A549 (cell line): ENCODE results near the gene DOCK10. TPM values are rescaled to one million over a fixed set of nuclear protein-coding genes. Genes with fewer than 3 reads are reported as not detected.

ENCODE experiments used
- ATAC-seq, 2 experiments: fragments of 200-7000 bp in 1 of 2; fragments of >200 bp in 1 of 2; cut with Nextera tagmentation in 1 of 2; cut with Tn5 transposase in 1 of 2; 3 replicates each; pipeline versions ENCODE4 v1.8.0 to v1.9.1; 2018 to 2020; ENCODE audit warnings: mild to moderate bottlenecking in 1 of 2, moderate library complexity in 1 of 2
- CTCF ChIA-PET: fragments of 300-600 bp; sonication (Branson Sonifier 250); formaldehyde crosslinking; extraction: SDS; loops from one replicate; lab custom pipeline; 2021; ENCODE audit warnings: antibody characterized with exemption, inconsistent platforms; lab: Yijun Ruan, JAX
- POLR2A ChIA-PET: fragments of 350-600 bp; formaldehyde crosslinking; extraction: SDS; loops from one replicate; lab custom pipeline; 2021; ENCODE audit warnings: antibody characterized with exemption, inconsistent platforms; lab: Yijun Ruan, JAX
- DNase-seq, 2 experiments: peaks; one replicate each; pipeline versions ENCODE4 v3.0.0 to v3.0.0-alpha.2; 2011 to 2016; ENCODE audit warnings: low read depth in 1 of 2, low spot score in 1 of 2
- FAIRE-seq: peaks from 2 replicates; lab custom pipeline; 2011; peaks lifted over from hg19 to GRCh38; lab: Jason Lieb, UNC
- H3K27ac ChIP-seq, 2 experiments: fragments of >200 bp; sonication (Bioruptor Twin); formaldehyde crosslinking; 3 replicates each; pipeline ENCODE4 v1.5.1; 2016 to 2017
- H3K4me1 ChIP-seq: fragments of >200 bp; sonication (Bioruptor Twin); formaldehyde crosslinking; 3 replicates; pipeline ENCODE4 v1.6.1; 2016
- H3K4me2 ChIP-seq: fragments of >200 bp; sonication (Bioruptor Twin); formaldehyde crosslinking; 3 replicates; pipeline ENCODE4 v1.6.1; 2016
- H3K4me3 ChIP-seq: fragments of >200 bp; sonication (Bioruptor Twin); formaldehyde crosslinking; 3 replicates; pipeline ENCODE4 v1.5.1; 2016
- H3K9me3 ChIP-seq: fragments of >200 bp; sonication (Bioruptor Twin); formaldehyde crosslinking; 3 replicates; pipeline ENCODE4 v1.6.1; 2016
- CHD4 ChIP-seq: fragments of 200-600 bp; sonication (generic); IDR thresholded peaks from 2 replicates; pipeline ENCODE4 v1.6.1; 2016; ENCODE audit warnings: antibody characterized with exemption, mild to moderate bottlenecking, borderline replicate concordance
- EHF ChIP-seq: fragments of 250-450 bp; sonication (Bioruptor Pico); IDR thresholded peaks from 2 replicates; pipeline ENCODE4 v1.5.0; 2020; ENCODE audit warnings: mild to moderate bottlenecking
- EP300 ChIP-seq, 2 experiments: fragments of >200 bp; sonication (Bioruptor Twin); formaldehyde crosslinking; IDR thresholded peaks; 2 replicates in 1 of 2; 3 replicates in 1 of 2; pipeline ENCODE4 v1.6.1; 2016 to 2017
- ESRRA ChIP-seq: fragments of 150-350 bp; IDR thresholded peaks from 2 replicates; pipeline ENCODE4 v1.6.1; 2014; ENCODE audit warnings: mild to moderate bottlenecking, low read length, borderline replicate concordance
- FOSL2 ChIP-seq, 2 experiments: fragments of 450-650 bp in 1 of 2; fragments of >200 bp in 1 of 2; sonication (Bioruptor Twin) in 1 of 2; formaldehyde crosslinking; IDR thresholded peaks; 2 replicates each; pipeline versions ENCODE4 v1.5.0 to v1.6.1; 2016 to 2020; ENCODE audit warnings: mild to moderate bottlenecking in 1 of 2, moderate library complexity in 1 of 2
- FOXS1 ChIP-seq: fragments of 250-450 bp; sonication (Bioruptor Pico); IDR thresholded peaks from 2 replicates; pipeline ENCODE4 v1.5.0; 2020; ENCODE audit warnings: mild to moderate bottlenecking, moderate library complexity
- HDAC2 ChIP-seq: fragments of 200-600 bp; sonication (generic); IDR thresholded peaks from 2 replicates; pipeline ENCODE4 v1.6.1; 2016
- HOXB5 ChIP-seq: fragments of 250-450 bp; sonication (Bioruptor Pico); IDR thresholded peaks from 2 replicates; pipeline ENCODE4 v1.5.0; 2020; ENCODE audit warnings: mild to moderate bottlenecking, moderate library complexity
- KDM1A ChIP-seq: fragments of 200-600 bp; sonication (generic); IDR thresholded peaks from 2 replicates; pipeline ENCODE4 v1.6.1; 2016; ENCODE audit warnings: low read depth, mild to moderate bottlenecking
- KDM5A ChIP-seq: fragments of 200-600 bp; sonication (generic); IDR thresholded peaks from 2 replicates; pipeline ENCODE4 v1.6.1; 2016; ENCODE audit warnings: antibody characterized with exemption, mild to moderate bottlenecking
- MYC ChIP-seq: IDR thresholded peaks from 2 replicates; pipeline ENCODE4 v1.6.1; 2012; ENCODE audit warnings: mild to moderate bottlenecking, inconsistent platforms, low read length, improper control_type of control experiment, borderline replicate concordance
- NFE2L2 ChIP-seq: fragments of 150-350 bp; conservative IDR thresholded peaks from 2 replicates; pipeline ENCODE4 v1.6.1; 2014; ENCODE audit warnings: low read length
- NPAS2 ChIP-seq: fragments of 250-450 bp; sonication (Bioruptor Pico); IDR thresholded peaks from 2 replicates; pipeline ENCODE4 v1.8.0; 2022; ENCODE audit warnings: mild to moderate bottlenecking, moderate library complexity, borderline replicate concordance
- POLR2A ChIP-seq: IDR thresholded peaks from 2 replicates; pipeline ENCODE4 v1.6.1; 2012; ENCODE audit warnings: mild to moderate bottlenecking, low read length
- RAD21 ChIP-seq, 2 experiments: fragments of >200 bp in 1 of 2; sonication (Bioruptor Twin) in 1 of 2; formaldehyde crosslinking in 1 of 2; IDR thresholded peaks in 1 of 2; conservative IDR thresholded peaks in 1 of 2; 2 replicates in 1 of 2; 3 replicates in 1 of 2; pipeline ENCODE4 v1.6.1; 2012 to 2018; ENCODE audit warnings: inconsistent platforms in 1 of 2
- RCOR1 ChIP-seq: fragments of 150-350 bp; IDR thresholded peaks from 2 replicates; pipeline ENCODE4 v1.6.1; 2014; ENCODE audit warnings: antibody characterized with exemption, low read length, low read depth
- SREBF2 ChIP-seq: fragments of 450-650 bp; IDR thresholded peaks from 2 replicates; pipeline ENCODE4 v1.6.1; 2014; ENCODE audit warnings: mild to moderate bottlenecking, moderate library complexity
- TFCP2L1 ChIP-seq: fragments of 250-450 bp; sonication (Bioruptor Pico); IDR thresholded peaks from 2 replicates; pipeline ENCODE4 v1.5.0; 2021; ENCODE audit warnings: mild to moderate bottlenecking
- ZC3H11A ChIP-seq: fragments of 450-650 bp; IDR thresholded peaks from 2 replicates; pipeline ENCODE4 v1.6.1; 2014; ENCODE audit warnings: antibody characterized with exemption, mild to moderate bottlenecking
- ZFP36 ChIP-seq: fragments of 450-650 bp; IDR thresholded peaks from 2 replicates; pipeline ENCODE4 v1.6.1; 2014; ENCODE audit warnings: borderline replicate concordance; ENCODE audit not compliant: partially characterized antibody
- ZNF302 ChIP-seq: fragments of 250-450 bp; sonication (Bioruptor Pico); IDR thresholded peaks from 2 replicates; pipeline ENCODE4 v1.9.0; 2021; ENCODE audit warnings: inconsistent platforms, mild to moderate bottlenecking, moderate library complexity
- ZSCAN20 ChIP-seq: fragments of 250-450 bp; sonication (Bioruptor Pico); IDR thresholded peaks from 2 replicates; pipeline ENCODE4 v1.8.0; 2022; ENCODE audit warnings: mild to moderate bottlenecking, moderate library complexity
- WGBS: methylation state at CpG from one replicate; pipeline ENCODE4 v1.1.6; 2017; ENCODE audit errors: missing lambda C conversion rate; 5-methylcytosine and 5-hydroxymethylcytosine counted together
- polyA plus RNA-seq, 4 experiments: library from polyadenylated mRNA; depleted of rRNA in 3 of 4; stranded (reverse); fragments of >200 nt; fragmentation: RNase III in 1 of 4; extraction: RNeasy Plus Mini Kit Qiagen cat#74134 plus additional on column Dnase treatment in 1 of 4; gene quantifications; 2 replicates in 3 of 4; 3 replicates in 1 of 4; pipeline ENCODE4 v1.2.3, GENCODE V29; 2011 to 2017
- TF ChIP-seq, protein P1 (sequence below): fragments of 250-450 bp; sonication (Bioruptor Pico); IDR thresholded peaks from 2 replicates; pipeline ENCODE4 v1.5.0; 2020; ENCODE audit warnings: low read depth, mild to moderate bottlenecking, moderate library complexity
- TF ChIP-seq, protein P2 (sequence below): fragments of 450-650 bp; IDR thresholded peaks from 2 replicates; pipeline ENCODE4 v1.6.1; 2014; ENCODE audit warnings: antibody characterized with exemption
- TF ChIP-seq, protein P3 (sequence below): fragments of 250-450 bp; sonication (Bioruptor Pico); IDR thresholded peaks from 2 replicates; pipeline ENCODE4 v1.5.0; 2021; ENCODE audit warnings: mild to moderate bottlenecking, moderate library complexity, borderline replicate concordance
- TF ChIP-seq, protein P4 (sequence below): fragments of >200 bp; sonication (Bioruptor Twin); formaldehyde crosslinking; IDR thresholded peaks from 3 replicates; pipeline ENCODE4 v1.6.1; 2016
- TF ChIP-seq, protein P5 (sequence below): IDR thresholded peaks from 2 replicates; pipeline ENCODE4 v1.6.1; 2012; ENCODE audit warnings: low read depth, borderline replicate concordance

DOCK10 gene
- polyA plus RNA-seq, 2 of the 4 experiments (the other 2 are of a cell fraction) = 43.0 to 45.3 TPM

DNA sequence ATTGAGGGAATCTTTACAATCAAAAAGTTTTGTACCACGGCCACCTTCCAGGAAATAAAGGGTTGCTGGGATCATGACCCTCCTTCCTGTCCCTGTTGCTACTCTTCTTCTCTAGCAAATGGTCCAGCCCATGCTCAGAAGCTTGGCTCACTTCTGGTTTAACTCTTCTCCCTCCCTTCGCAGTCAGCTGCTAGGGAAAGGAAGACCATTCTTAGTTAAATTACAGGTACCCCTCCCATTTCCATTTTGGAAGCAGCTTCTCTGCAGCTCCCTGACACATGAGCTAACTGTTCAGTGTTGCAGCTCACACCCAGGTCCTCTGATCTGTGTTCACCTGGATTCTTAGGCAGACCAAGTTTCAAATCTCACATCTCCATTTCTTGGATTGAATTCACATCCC is 100.3 kb downstream of the DOCK10 start:
- CTCF ChIA-PET = interaction anchor here (1.3 to 1.5 kb wide), 2 partner anchors 60 to 723 kb away, joined by 3 to 6 read pairs; no protein-coding TSS in a partner anchor

DNA sequence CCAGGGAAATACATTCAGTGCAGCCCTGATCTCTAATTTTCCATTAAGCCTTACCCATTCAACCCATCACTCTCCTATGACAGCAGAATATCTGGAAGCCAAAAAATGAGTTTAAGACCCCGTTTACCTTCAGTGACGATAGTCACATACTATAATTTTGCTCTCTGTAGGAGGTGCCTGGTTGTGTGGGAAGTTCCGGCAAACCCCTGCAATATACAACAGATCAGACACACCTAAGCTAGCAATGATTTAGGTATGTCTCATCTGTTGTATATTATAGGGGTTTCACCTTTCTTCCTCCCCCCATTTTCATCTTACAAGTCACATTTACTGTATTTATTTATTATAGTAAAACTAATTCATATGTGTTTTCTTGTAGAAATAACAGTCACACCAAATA is 101.7 kb downstream of the DOCK10 start:
- no peak overlapping the region for H3K4me2 ChIP-seq
- TF ChIP-seq FOXS1 (CRISPR knock-in tag) = no peak
- no peak for TF ChIP-seq NFE2L2
- no peak for TF ChIP-seq NPAS2 (CRISPR knock-in tag)
- no peak for TF ChIP-seq RAD21 (conservative IDR thresholded peaks at IDR 0.05 in 1 of 2, IDR thresholded peaks at IDR 0.05 in 1 of 2)
- TF ChIP-seq ZC3H11A = no peak
- TF ChIP-seq, protein P1, sequence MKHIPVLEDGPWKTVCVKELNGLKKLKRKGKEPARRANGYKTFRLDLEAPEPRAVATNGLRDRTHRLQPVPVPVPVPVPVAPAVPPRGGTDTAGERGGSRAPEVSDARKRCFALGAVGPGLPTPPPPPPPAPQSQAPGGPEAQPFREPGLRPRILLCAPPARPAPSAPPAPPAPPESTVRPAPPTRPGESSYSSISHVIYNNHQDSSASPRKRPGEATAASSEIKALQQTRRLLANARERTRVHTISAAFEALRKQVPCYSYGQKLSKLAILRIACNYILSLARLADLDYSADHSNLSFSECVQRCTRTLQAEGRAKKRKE (CRISPR knock-in tag) = no peak
- no peak for TF ChIP-seq ZNF302 (CRISPR knock-in tag)
- no peak for TF ChIP-seq RCOR1
- no peak for TF ChIP-seq HOXB5 (CRISPR knock-in tag)
- TF ChIP-seq MYC = no peak
- no peak for TF ChIP-seq KDM1A
- TF ChIP-seq, protein P2, sequence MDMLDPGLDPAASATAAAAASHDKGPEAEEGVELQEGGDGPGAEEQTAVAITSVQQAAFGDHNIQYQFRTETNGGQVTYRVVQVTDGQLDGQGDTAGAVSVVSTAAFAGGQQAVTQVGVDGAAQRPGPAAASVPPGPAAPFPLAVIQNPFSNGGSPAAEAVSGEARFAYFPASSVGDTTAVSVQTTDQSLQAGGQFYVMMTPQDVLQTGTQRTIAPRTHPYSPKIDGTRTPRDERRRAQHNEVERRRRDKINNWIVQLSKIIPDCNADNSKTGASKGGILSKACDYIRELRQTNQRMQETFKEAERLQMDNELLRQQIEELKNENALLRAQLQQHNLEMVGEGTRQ = no peak
- TF ChIP-seq, protein P3, sequence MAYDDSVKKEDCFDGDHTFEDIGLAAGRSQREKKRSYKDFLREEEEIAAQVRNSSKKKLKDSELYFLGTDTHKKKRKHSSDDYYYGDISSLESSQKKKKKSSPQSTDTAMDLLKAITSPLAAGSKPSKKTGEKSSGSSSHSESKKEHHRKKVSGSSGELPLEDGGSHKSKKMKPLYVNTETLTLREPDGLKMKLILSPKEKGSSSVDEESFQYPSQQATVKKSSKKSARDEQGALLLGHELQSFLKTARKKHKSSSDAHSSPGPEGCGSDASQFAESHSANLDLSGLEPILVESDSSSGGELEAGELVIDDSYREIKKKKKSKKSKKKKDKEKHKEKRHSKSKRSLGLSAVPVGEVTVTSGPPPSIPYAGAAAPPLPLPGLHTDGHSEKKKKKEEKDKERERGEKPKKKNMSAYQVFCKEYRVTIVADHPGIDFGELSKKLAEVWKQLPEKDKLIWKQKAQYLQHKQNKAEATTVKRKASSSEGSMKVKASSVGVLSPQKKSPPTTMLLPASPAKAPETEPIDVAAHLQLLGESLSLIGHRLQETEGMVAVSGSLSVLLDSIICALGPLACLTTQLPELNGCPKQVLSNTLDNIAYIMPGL (CRISPR knock-in tag) = no peak
- TF ChIP-seq SREBF2 = no peak
- TF ChIP-seq EP300 (IDR thresholded peaks at IDR 0.05) = no peak
- TF ChIP-seq ESRRA = no peak
- TF ChIP-seq, protein P4, sequence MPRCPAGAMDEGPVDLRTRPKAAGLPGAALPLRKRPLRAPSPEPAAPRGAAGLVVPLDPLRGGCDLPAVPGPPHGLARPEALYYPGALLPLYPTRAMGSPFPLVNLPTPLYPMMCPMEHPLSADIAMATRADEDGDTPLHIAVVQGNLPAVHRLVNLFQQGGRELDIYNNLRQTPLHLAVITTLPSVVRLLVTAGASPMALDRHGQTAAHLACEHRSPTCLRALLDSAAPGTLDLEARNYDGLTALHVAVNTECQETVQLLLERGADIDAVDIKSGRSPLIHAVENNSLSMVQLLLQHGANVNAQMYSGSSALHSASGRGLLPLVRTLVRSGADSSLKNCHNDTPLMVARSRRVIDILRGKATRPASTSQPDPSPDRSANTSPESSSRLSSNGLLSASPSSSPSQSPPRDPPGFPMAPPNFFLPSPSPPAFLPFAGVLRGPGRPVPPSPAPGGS = no peak
- ATAC-seq (no peak), DNase-seq (no peak), FAIRE-seq (no peak)
- no peaks in the 10 kb centered on the region for H3K9me3 ChIP-seq
- 100% methylated on average over 3 of the region's 3 CpGs for WGBS
- H3K27ac ChIP-seq = no peak overlapping the region
- no peaks in the 10 kb centered on the region for H3K4me1 ChIP-seq
- ChIA-PET CTCF (interaction anchor here (0.8 to 1.7 kb wide), 2 partner anchors 9 to 102 kb away, joined by 3 to 6 read pairs; no protein-coding TSS in a partner anchor), POLR2A (no interaction called here)
- no peak overlapping the region for H3K4me3 ChIP-seq

More for the DNA sequence above, 100.3 kb downstream of the DOCK10 start:
- H3K27ac ChIP-seq = no peak overlapping the region
- H3K4me2 ChIP-seq = no peak overlapping the region
- no peak for TF ChIP-seq HOXB5 (CRISPR knock-in tag)
- TF ChIP-seq HDAC2 = no peak
- TF ChIP-seq, all 56 proteins: peak for 0
- Histone ChIP-seq H3K9me3 (no peaks in the 10 kb centered on the region), H3K4me3 (no peak overlapping the region), H3K4me1 (no peaks in the 10 kb centered on the region)
- no peak for DNase-seq
- POLR2A ChIA-PET = no interaction called here
- ATAC-seq = no peak
- no peak for FAIRE-seq
- 97% methylated on average over 2 of the region's 2 CpGs for WGBS

DNA sequence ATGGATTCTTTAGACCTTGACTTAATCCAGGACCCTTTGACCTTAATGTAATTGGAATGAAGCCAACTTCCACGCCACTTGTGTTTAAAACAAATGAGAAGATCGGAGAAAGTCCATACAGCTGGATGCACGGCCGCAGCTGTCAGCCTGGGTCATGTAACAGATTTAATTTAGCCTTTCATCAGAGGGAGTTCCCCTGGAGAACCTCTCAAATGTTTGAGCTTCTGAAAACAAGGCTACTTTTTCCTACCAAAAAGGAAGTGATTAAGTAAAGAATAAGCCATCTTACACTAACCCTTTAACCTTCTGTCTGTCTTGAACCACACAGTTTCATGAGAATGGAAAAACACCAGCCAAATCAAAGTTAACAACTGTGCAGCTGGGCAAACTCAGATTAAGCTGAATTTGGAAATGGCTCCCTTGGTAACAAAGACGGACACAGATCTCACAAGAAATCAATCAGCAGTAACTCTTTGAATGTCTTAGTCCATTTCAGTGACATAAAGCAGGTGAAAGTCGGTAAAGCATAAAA is 103.6 kb downstream of the DOCK10 start:
- H3K4me1 ChIP-seq = no peaks in the 10 kb centered on the region
- no peaks in the 10 kb centered on the region for H3K9me3 ChIP-seq
- no peak for ATAC-seq
- POLR2A ChIA-PET = no interaction called here
- H3K4me3 ChIP-seq = no peak overlapping the region
- CTCF ChIA-PET = no interaction called here
- 92% methylated on average over 6 of the region's 6 CpGs for WGBS
- DNase-seq = no peak
- no peak overlapping the region for H3K4me2 ChIP-seq
- H3K27ac ChIP-seq = no peak overlapping the region
- no peak for FAIRE-seq
- TF ChIP-seq KDM5A = no peak
- TF ChIP-seq, protein P4 = no peak
- TF ChIP-seq FOSL2 (IDR thresholded peaks at IDR 0.05) = no peak
- no peak for TF ChIP-seq FOSL2 (CRISPR knock-in tag; IDR thresholded peaks at IDR 0.05)
- TF ChIP-seq POLR2A = no peak
- no peak for TF ChIP-seq ZNF302 (CRISPR knock-in tag)
- no peak for TF ChIP-seq RAD21 (conservative IDR thresholded peaks at IDR 0.05 in 1 of 2, IDR thresholded peaks at IDR 0.05 in 1 of 2)
- no peak for TF ChIP-seq CHD4
- no peak for TF ChIP-seq ZSCAN20 (CRISPR knock-in tag)
- no peak for TF ChIP-seq HOXB5 (CRISPR knock-in tag)
- no peak for TF ChIP-seq TFCP2L1 (CRISPR knock-in tag)
- no peak for TF ChIP-seq EHF (CRISPR knock-in tag)
- TF ChIP-seq, protein P5, sequence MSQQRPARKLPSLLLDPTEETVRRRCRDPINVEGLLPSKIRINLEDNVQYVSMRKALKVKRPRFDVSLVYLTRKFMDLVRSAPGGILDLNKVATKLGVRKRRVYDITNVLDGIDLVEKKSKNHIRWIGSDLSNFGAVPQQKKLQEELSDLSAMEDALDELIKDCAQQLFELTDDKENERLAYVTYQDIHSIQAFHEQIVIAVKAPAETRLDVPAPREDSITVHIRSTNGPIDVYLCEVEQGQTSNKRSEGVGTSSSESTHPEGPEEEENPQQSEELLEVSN = no peak
- no peak for TF ChIP-seq HDAC2
- TF ChIP-seq ZFP36 = no peak
